Panc1 (cell line): ENCODE measurements around the gene USP9Y. TPM values are rescaled to one million over a fixed set of nuclear protein-coding genes. Genes with fewer than 3 reads are reported as not detected.

ENCODE experiments used
- ATAC-seq: fragments of 200-7000 bp; cut with Tn5 transposase; 2 replicates; pipeline ENCODE4 v1.9.1; 2020; ENCODE audit warnings: mild to moderate bottlenecking, moderate library complexity
- BruUV-seq: library from RNA; stranded (reverse); fragments of 400-500 nt; replicated peaks from 2 replicates; lab custom pipeline; 2021; lab: Mats Ljungman, UMichigan
- CTCF ChIA-PET: fragments of 300-600 bp; sonication (Branson Sonifier 250); formaldehyde crosslinking; loops from one replicate; lab custom pipeline; 2022; ENCODE audit warnings: antibody characterized with exemption; lab: Charles Lee
- POLR2A ChIA-PET: fragments of 300-600 bp; sonication (Branson Sonifier 250); formaldehyde crosslinking; loops from one replicate; lab custom pipeline; 2022; ENCODE audit warnings: antibody characterized with exemption; lab: Charles Lee
- DNase-seq: peaks from one replicate; pipeline ENCODE4 v3.0.0-alpha.2; 2010; ENCODE audit warnings: low read depth, low spot score
- H3K27ac ChIP-seq: 2 replicates; pipeline ENCODE4 v1.5.1; 2011; ENCODE audit warnings: mild to moderate bottlenecking, low read length, inconsistent platforms
- H3K27me3 ChIP-seq: fragments of 200-500 bp; sonication (Bioruptor generic); 2 replicates; pipeline ENCODE4 v1.6.0; 2014; ENCODE audit warnings: low read length, inconsistent platforms; ENCODE audit not compliant: control insufficient read depth, insufficient read depth
- H3K36me3 ChIP-seq: fragments of 200-500 bp; sonication (Bioruptor generic); 2 replicates; pipeline ENCODE4 v1.5.1; 2014; ENCODE audit warnings: inconsistent platforms, mild to moderate bottlenecking, low read length, moderate library complexity; ENCODE audit not compliant: control insufficient read depth, insufficient read depth
- H3K4me1 ChIP-seq: 2 replicates; pipeline ENCODE4 v1.5.1; 2011; ENCODE audit warnings: inconsistent platforms, mild to moderate bottlenecking, low read length, moderate library complexity; ENCODE audit not compliant: control insufficient read depth, insufficient read depth
- H3K4me3 ChIP-seq, 2 experiments: 2 replicates each; pipeline ENCODE4 v1.5.1; 2011 to 2012; ENCODE audit warnings: low read depth in 2 of 2, low read length in 2 of 2, mild to moderate bottlenecking in 2 of 2, inconsistent platforms in 1 of 2, moderate library complexity in 1 of 2
- H3K9me3 ChIP-seq: fragments of 200-500 bp; sonication (Bioruptor generic); 2 replicates; pipeline ENCODE4 v1.5.1; 2014; ENCODE audit warnings: low read depth, mild to moderate bottlenecking, inconsistent platforms, low read length, moderate library complexity; ENCODE audit not compliant: control insufficient read depth, insufficient read depth
- POLR2AphosphoS5 ChIP-seq: IDR thresholded peaks from 2 replicates; pipeline ENCODE4 v1.6.1; 2012; ENCODE audit warnings: mild to moderate bottlenecking, low read depth, low read length, moderate library complexity
- REST ChIP-seq, 2 experiments: IDR thresholded peaks; 2 replicates each; pipeline ENCODE4 v1.6.1; 2011 to 2012; ENCODE audit warnings: low read depth in 2 of 2, control low read depth in 1 of 2, low read length in 1 of 2, mild to moderate bottlenecking in 1 of 2, moderate library complexity in 1 of 2; ENCODE audit not compliant: insufficient read depth in 1 of 2
- SIN3A ChIP-seq: IDR thresholded peaks from 2 replicates; pipeline ENCODE4 v1.6.1; 2012; ENCODE audit warnings: low read depth, mild to moderate bottlenecking, low read length, moderate library complexity, borderline replicate concordance; ENCODE audit not compliant: insufficient read depth
- TCF7L2 ChIP-seq: IDR thresholded peaks from 2 replicates; pipeline ENCODE4 v1.6.1; 2011; ENCODE audit warnings: mild to moderate bottlenecking, low read depth, low read length, inconsistent platforms
- in situ Hi-C: cut with HindIII; loops from 2 replicates; pipeline ENCODE4 v1.10.0; 2016; ENCODE audit warnings: low sequenced_read_pairs, low pct_unique_long_range_greater_than_20kb
- intact Hi-C: fragments of 100-400 bp; cut with micrococcal nuclease; formaldehyde crosslinking; loops from one replicate; pipeline ENCODE4 v1.10.0; 2022; ENCODE audit not compliant: unreplicated experiment
- total RNA-seq: library from RNA; stranded (reverse); gene quantifications from one replicate; pipeline ENCODE4 v1.2.1, GENCODE V29; 2021; ENCODE audit not compliant: unreplicated experiment
- TF ChIP-seq, protein P1 (sequence below): fragments of 450-650 bp; IDR thresholded peaks from 2 replicates; pipeline ENCODE4 v1.5.1; 2017; ENCODE audit warnings: mild to moderate bottlenecking

The USP9Y gene
- total RNA-seq, 1 experiment from 2014 or later, result 0.05 TPM

- Histone ChIP-seq H3K4me3 (no peak overlapping the region), H3K4me1 (no peaks in the 10 kb centered on the region), H3K27ac (no peak overlapping the region), H3K9me3 (no peaks in the 10 kb centered on the region), H3K27me3 (no peaks in the 10 kb centered on the region), H3K36me3 (no peaks in the 10 kb centered on the region)
- ATAC-seq (no peak), DNase-seq (no peak)
- CTCF ChIA-PET, result no interaction called here
- intact Hi-C loops, result no loop called here
- in situ Hi-C loops, result no loop called here
- TF ChIP-seq, protein P1, sequence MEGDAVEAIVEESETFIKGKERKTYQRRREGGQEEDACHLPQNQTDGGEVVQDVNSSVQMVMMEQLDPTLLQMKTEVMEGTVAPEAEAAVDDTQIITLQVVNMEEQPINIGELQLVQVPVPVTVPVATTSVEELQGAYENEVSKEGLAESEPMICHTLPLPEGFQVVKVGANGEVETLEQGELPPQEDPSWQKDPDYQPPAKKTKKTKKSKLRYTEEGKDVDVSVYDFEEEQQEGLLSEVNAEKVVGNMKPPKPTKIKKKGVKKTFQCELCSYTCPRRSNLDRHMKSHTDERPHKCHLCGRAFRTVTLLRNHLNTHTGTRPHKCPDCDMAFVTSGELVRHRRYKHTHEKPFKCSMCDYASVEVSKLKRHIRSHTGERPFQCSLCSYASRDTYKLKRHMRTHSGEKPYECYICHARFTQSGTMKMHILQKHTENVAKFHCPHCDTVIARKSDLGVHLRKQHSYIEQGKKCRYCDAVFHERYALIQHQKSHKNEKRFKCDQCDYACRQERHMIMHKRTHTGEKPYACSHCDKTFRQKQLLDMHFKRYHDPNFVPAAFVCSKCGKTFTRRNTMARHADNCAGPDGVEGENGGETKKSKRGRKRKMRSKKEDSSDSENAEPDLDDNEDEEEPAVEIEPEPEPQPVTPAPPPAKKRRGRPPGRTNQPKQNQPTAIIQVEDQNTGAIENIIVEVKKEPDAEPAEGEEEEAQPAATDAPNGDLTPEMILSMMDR, result no peak
- TF ChIP-seq REST (IDR thresholded peaks at IDR 0.05; ENCODE audit: insufficient read depth in 1 of 2, low read depth in 2 of 2, low read length in 1 of 2), result no peak
- BruUV-seq, result no TSS peak
- POLR2A ChIA-PET, result no interaction called here
Observed at GRCh38 chrY:12733625-12734024, 32.6 kb downstream of the USP9Y start.

GRCh38 chrY:12734051-12734450 lies 33.0 kb downstream of the USP9Y start:
- H3K9me3 ChIP-seq, result no peaks in the 10 kb centered on the region
- no peak overlapping the region for H3K4me3 ChIP-seq
- intact Hi-C loops, result no loop called here
- ATAC-seq, result no peak
- ChIA-PET CTCF (no interaction called here), POLR2A (no interaction called here)
- no peak for DNase-seq
- no peaks in the 10 kb centered on the region for H3K4me1 ChIP-seq
- no peaks in the 10 kb centered on the region for H3K27me3 ChIP-seq
- in situ Hi-C loops, result no loop called here
- H3K36me3 ChIP-seq, result no peaks in the 10 kb centered on the region
- TF ChIP-seq TCF7L2, result no peak
- TF ChIP-seq, protein P1, result no peak
- no peak for TF ChIP-seq REST (IDR thresholded peaks at IDR 0.05; ENCODE audit: insufficient read depth in 1 of 2, low read depth in 2 of 2, low read length in 1 of 2)
- TF ChIP-seq POLR2AphosphoS5, result no peak
- TF ChIP-seq SIN3A, result no peak
- no peak overlapping the region for H3K27ac ChIP-seq
- BruUV-seq, result no TSS peak
